IPS-18a (cell line): ENCODE measurements around the gene PDIA5.

Experiments used
- H3K27ac ChIP-seq: one replicate; pipeline ENCODE4 v1.5.1; 2013; ENCODE audit warnings: low read length
- H3K27me3 ChIP-seq: one replicate; pipeline ENCODE4 v1.6.1; 2013; ENCODE audit warnings: mild to moderate bottlenecking, low read length; ENCODE audit not compliant: control insufficient read depth, insufficient read depth
- H3K36me3 ChIP-seq: one replicate; pipeline ENCODE4 v1.6.1; 2013; ENCODE audit warnings: low read depth, low read length; ENCODE audit not compliant: control insufficient read depth
- H3K4me1 ChIP-seq: one replicate; pipeline ENCODE4 v1.6.1; 2013; ENCODE audit warnings: low read depth, low read length; ENCODE audit not compliant: control insufficient read depth
- H3K4me3 ChIP-seq: one replicate; pipeline ENCODE4 v1.5.1; 2013; ENCODE audit warnings: low read length
- H3K9ac ChIP-seq: one replicate; pipeline ENCODE4 v1.6.1; 2013; ENCODE audit warnings: mild to moderate bottlenecking, low read length, moderate library complexity
- H3K9me3 ChIP-seq: one replicate; pipeline ENCODE4 v1.6.1; 2013; ENCODE audit warnings: low read depth, low read length; ENCODE audit not compliant: control insufficient read depth

PDIA5 gene

GRCh38 chr3:123066896-123067688, at the start of gene PDIA5:
TSS of gene PDIA5 (plus strand) at chr3:123067025. CDS start at chr3:123067165, 140 bp downstream.
- H3K4me1 ChIP-seq, result peaks cover 21% of the 10 kb centered on the region
- H3K4me3 ChIP-seq, result peak within 1 kb of the TSS; percentile 77
- H3K27me3 ChIP-seq, result peaks cover 18% of the 10 kb centered on the region
- no peak within 1 kb of the TSS for H3K27ac ChIP-seq
- no peaks in the 10 kb centered on the region for H3K9me3 ChIP-seq
- H3K9ac ChIP-seq, result peak within 1 kb of the TSS; percentile 57
- no peaks in the 10 kb centered on the region for H3K36me3 ChIP-seq

- no peaks in the 10 kb centered on the region for H3K9me3 ChIP-seq
- H3K27me3 ChIP-seq, result no peaks in the 10 kb centered on the region
- H3K9ac ChIP-seq, result no peak overlapping the region
Measured at GRCh38 chr3:123018683-123019082, 48.1 kb upstream of the PDIA5 start.

GRCh38 chr3:123019161-123019560, 47.7 kb upstream of the PDIA5 start:
- Histone ChIP-seq H3K27ac (no peak overlapping the region), H3K9me3 (no peaks in the 10 kb centered on the region), H3K4me3 (no peak overlapping the region), H3K27me3 (no peaks in the 10 kb centered on the region), H3K9ac (no peak overlapping the region), H3K36me3 (no peaks in the 10 kb centered on the region), H3K4me1 (peaks cover 32% of the 10 kb centered on the region)

More at GRCh38 chr3:123018683-123019082, 48.1 kb upstream of the PDIA5 start:
- H3K27ac ChIP-seq, result no peak overlapping the region
- no peak overlapping the region for H3K4me3 ChIP-seq
- H3K36me3 ChIP-seq, result no peaks in the 10 kb centered on the region
- peaks cover 32% of the 10 kb centered on the region for H3K4me1 ChIP-seq

GRCh38 chr3:123019591-123019990, 47.2 kb upstream of the PDIA5 start:
- Histone ChIP-seq H3K27ac (no peak overlapping the region), H3K27me3 (peaks cover 1% of the 10 kb centered on the region), H3K36me3 (no peaks in the 10 kb centered on the region), H3K4me3 (no peak overlapping the region), H3K9ac (no peak overlapping the region), H3K9me3 (no peaks in the 10 kb centered on the region), H3K4me1 (peaks cover 32% of the 10 kb centered on the region)

GRCh38 chr3:123020709-123021108, 46.1 kb upstream of the PDIA5 start:
- H3K4me3 ChIP-seq, result no peak overlapping the region
- H3K27me3 ChIP-seq, result peaks cover 12% of the 10 kb centered on the region

GRCh38 chr3:123021388-123021787, 45.4 kb upstream of the PDIA5 start:
- peaks cover 13% of the 10 kb centered on the region for H3K27me3 ChIP-seq

More at GRCh38 chr3:123020709-123021108, 46.1 kb upstream of the PDIA5 start:
- Histone ChIP-seq H3K9ac (no peak overlapping the region), H3K9me3 (no peaks in the 10 kb centered on the region), H3K36me3 (no peaks in the 10 kb centered on the region), H3K4me1 (peaks cover 38% of the 10 kb centered on the region), H3K27ac (no peak overlapping the region)

GRCh38 chr3:123021996-123022510, 44.8 kb upstream of the PDIA5 start:
- Histone ChIP-seq H3K27ac (no peak overlapping the region), H3K27me3 (peaks cover 13% of the 10 kb centered on the region), H3K36me3 (no peaks in the 10 kb centered on the region)

More at GRCh38 chr3:123021388-123021787, 45.4 kb upstream of the PDIA5 start:
- H3K4me3 ChIP-seq, result peak overlapping the region; percentile 23
- no peaks in the 10 kb centered on the region for H3K36me3 ChIP-seq
- peaks cover 40% of the 10 kb centered on the region for H3K4me1 ChIP-seq
- H3K9ac ChIP-seq, result no peak overlapping the region
- no peaks in the 10 kb centered on the region for H3K9me3 ChIP-seq
- no peak overlapping the region for H3K27ac ChIP-seq

GRCh38 chr3:123024056-123024455, 42.8 kb upstream of the PDIA5 start:
- no peaks in the 10 kb centered on the region for H3K36me3 ChIP-seq
- H3K9me3 ChIP-seq, result no peaks in the 10 kb centered on the region
- peaks cover 46% of the 10 kb centered on the region for H3K4me1 ChIP-seq
- H3K27me3 ChIP-seq, result peaks cover 22% of the 10 kb centered on the region
- no peak overlapping the region for H3K4me3 ChIP-seq
- no peak overlapping the region for H3K9ac ChIP-seq
- H3K27ac ChIP-seq, result no peak overlapping the region

More at GRCh38 chr3:123021996-123022510, 44.8 kb upstream of the PDIA5 start:
- peak overlapping the region; percentile 23 for H3K4me3 ChIP-seq
- H3K4me1 ChIP-seq, result peaks cover 40% of the 10 kb centered on the region
- no peaks in the 10 kb centered on the region for H3K9me3 ChIP-seq
- no peak overlapping the region for H3K9ac ChIP-seq

GRCh38 chr3:123025642-123026521, 40.9 kb upstream of the PDIA5 start:
- Histone ChIP-seq H3K9me3 (no peaks in the 10 kb centered on the region), H3K4me3 (peak overlapping the region; percentile 83), H3K36me3 (no peaks in the 10 kb centered on the region), H3K27me3 (peaks cover 32% of the 10 kb centered on the region), H3K27ac (no peak overlapping the region), H3K4me1 (peaks cover 40% of the 10 kb centered on the region), H3K9ac (peak overlapping the region; percentile 24)

GRCh38 chr3:123026565-123027291, 40.1 kb upstream of the PDIA5 start:
- Histone ChIP-seq H3K27me3 (peaks cover 32% of the 10 kb centered on the region), H3K9me3 (no peaks in the 10 kb centered on the region), H3K36me3 (no peaks in the 10 kb centered on the region), H3K4me3 (peak overlapping the region; percentile 83), H3K4me1 (peaks cover 31% of the 10 kb centered on the region), H3K9ac (peak overlapping the region; percentile 24), H3K27ac (no peak overlapping the region)
